Cardiac fibroblast (primary cell): ENCODE data around the gene NEK6.

Experiments used
- DNase-seq, 2 donors: peaks; one replicate each; pipeline versions ENCODE4 v3.0.0 to v3.0.0-alpha.2; 2010; ENCODE audit warnings: low read depth in 2 of 2
- H3K4me3 ChIP-seq, 2 donors: replicated peaks in 1 of 2; 1 replicate in 1 of 2; 2 replicates in 1 of 2; pipeline ENCODE4 v1.5.1; 2011; ENCODE audit warnings: low read depth in 2 of 2, low read length in 2 of 2, mild to moderate bottlenecking in 2 of 2, moderate library complexity in 1 of 2
- TF ChIP-seq, protein P1 (sequence below): IDR thresholded peaks from one replicate; pipeline ENCODE4 v1.5.1; 2011; ENCODE audit warnings: low read depth, mild to moderate bottlenecking, low read length, inconsistent platforms

NEK6 gene

DNA sequence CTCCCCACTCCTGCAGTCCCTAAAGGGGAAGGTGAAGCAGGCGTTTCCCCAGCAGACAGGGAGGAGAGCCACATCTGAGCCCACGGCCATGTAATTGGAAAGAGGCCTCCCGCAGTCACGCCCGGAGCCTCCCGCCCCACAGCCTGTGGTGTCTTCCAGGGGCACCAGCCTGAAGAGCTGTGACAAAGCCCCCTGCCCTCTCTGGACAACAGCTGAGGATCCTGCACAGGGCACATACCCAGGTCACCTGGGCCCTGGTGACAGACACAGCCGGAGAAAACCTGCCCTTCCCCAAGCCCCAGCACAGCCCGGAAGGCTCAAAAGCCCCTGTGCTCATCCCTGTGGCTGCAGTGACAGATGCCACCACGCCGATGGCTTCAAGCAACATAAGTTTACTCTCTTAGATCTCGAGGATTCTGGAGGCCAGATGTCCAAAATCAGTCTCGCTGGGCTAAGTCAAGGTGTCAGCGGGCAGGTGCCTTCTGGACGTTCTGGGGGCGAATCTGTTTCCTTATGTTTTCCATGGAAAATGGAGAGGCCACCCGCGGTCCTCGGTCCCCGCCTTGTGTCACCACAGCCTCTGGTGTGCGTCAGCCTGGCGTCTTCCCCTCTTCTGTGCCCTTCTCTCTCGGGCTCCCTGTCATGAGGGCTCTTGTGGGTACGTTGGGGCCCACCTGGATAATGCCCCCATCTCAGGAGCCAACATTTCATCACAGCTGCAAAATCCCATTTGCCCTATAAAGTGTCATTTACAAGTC, 86.0 kb downstream of the NEK6 start:
- no peak for DNase-seq
- H3K4me3 ChIP-seq, result no peak overlapping the region
- TF ChIP-seq, protein P1, sequence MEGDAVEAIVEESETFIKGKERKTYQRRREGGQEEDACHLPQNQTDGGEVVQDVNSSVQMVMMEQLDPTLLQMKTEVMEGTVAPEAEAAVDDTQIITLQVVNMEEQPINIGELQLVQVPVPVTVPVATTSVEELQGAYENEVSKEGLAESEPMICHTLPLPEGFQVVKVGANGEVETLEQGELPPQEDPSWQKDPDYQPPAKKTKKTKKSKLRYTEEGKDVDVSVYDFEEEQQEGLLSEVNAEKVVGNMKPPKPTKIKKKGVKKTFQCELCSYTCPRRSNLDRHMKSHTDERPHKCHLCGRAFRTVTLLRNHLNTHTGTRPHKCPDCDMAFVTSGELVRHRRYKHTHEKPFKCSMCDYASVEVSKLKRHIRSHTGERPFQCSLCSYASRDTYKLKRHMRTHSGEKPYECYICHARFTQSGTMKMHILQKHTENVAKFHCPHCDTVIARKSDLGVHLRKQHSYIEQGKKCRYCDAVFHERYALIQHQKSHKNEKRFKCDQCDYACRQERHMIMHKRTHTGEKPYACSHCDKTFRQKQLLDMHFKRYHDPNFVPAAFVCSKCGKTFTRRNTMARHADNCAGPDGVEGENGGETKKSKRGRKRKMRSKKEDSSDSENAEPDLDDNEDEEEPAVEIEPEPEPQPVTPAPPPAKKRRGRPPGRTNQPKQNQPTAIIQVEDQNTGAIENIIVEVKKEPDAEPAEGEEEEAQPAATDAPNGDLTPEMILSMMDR, result no peak

DNA sequence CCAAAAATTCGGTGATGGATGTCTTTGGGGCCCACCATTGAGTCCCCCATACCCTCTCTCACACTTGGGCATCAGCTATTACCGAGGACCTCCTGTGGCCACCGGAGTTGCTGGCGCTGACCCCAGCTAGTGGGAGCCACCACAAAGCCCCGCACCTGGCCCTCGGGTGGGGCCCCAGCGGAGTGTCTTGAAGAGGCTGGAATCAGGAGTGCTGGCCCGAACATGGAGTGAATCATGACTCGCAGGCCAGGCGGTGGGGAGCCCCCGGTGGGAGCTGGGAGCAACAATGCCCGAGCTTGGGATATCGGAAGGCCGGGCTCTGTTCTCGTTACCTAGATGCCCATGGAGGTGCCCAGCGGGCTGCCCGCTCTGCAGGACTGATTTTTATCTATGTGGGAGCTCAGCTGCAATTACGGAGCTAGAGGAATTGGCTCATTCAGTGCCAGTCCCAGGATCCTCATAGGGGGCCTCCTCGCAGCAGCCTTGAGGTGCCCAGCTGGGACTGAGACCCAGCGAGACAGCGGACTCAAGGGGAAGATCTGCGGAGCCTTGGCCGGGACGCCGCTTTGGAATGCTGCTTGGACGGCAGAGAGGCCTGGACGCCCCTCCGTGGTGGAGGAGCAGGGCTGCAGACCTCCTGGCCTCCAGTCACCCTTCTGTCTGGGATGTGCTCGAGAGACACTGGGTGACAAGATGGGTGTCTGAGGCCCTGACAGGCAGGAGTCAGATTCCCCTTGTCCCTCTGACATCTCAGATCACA, 86.7 kb downstream of the NEK6 start:
- TF ChIP-seq, protein P1, result no peak
- H3K4me3 ChIP-seq, result no peak overlapping the region
- DNase-seq, result no peak

DNA sequence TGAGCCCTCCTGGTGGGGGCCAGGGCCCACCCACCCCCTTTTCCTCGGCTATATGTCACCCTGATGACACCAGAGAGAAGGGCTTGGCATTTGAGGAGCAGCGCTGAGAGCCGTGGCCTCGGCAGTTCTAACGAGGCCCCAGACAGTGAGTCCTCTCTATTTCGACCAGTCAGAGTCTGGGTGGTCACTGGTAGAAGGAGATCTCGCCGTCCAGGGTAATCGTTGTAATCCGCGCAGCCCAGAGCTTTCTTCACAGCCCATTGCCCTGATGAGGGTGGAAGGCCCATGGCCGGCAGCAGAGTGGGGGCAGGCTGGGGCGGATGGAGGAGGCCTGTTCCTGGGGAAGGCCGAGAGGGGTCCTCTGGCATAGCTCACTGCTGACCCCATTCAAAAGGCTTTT, 87.3 kb downstream of the NEK6 start:
- TF ChIP-seq, protein P1, result no peak
- DNase-seq, result no peak
- no peak overlapping the region for H3K4me3 ChIP-seq

DNA sequence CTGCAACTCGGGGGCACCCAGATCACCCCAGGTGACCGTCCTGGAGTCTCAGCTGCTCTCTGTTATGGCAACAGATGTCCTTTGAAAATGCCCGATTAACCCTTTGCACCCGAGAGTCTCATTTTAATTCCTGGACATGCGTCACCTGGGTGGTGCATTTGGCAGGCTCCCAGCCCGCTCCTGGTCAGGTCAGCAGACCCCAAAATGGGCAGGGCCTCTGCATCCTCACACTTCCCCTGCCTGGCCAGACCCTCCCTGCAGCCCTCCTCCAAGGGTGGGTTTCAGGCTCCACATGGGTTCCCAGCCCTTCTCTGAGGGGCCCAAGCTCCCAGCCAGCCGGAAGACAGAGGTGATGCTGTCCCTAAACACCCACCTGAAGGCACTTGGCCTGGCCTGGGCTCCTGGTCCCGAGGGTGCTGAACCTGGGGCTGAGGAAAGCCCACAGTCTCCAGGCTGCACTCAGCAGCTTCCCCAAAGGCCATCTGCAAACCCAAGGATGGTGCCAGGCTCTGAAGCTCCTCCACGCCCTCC, 88.1 kb downstream of the NEK6 start:
- DNase-seq, result no peak

DNA sequence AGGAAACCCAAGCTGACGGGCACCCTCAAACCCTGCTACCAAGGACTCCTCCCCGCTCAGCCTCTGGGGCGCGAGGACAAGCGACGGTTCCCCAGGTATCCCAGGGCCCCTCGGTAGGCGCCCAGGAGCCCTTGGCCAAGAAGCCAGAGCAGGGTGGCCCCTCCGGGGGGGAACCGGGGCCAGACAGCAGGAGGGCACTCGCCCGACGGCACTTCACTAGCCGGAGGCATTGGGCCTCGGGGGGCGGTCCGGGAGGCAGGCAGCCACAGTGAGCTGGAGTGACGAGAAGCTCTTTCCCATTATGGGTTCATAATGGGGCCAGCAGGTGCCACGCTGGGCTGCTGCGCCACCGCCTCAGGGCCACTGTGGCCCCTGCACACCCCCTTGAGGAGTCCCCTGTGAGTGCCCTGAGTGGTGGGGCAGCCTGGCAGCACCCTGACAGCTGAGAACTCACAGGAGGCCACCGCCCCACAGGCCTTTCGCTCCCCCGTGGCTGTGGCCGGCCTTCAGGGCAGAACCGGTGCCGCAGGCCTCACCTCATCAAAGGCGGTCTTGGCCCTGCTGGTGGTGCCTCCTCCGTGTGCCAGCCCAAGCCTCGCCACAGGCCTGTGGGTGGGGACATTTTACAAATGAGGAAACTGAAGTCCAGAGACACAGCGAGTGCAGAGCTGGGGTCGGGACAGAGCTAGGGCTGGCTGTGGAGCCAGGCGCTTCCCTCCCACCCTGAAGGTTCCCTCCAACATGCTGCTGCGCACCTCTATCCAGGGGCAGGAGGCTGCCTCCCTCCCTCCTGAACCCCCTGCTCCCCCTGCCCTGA, 88.8 kb downstream of the NEK6 start:
- no peak overlapping the region for H3K4me3 ChIP-seq
- TF ChIP-seq, protein P1, result no peak
- DNase-seq, result no peak

More for the DNA sequence above, 88.1 kb downstream of the NEK6 start:
- TF ChIP-seq, protein P1, result no peak
- no peak overlapping the region for H3K4me3 ChIP-seq

DNA sequence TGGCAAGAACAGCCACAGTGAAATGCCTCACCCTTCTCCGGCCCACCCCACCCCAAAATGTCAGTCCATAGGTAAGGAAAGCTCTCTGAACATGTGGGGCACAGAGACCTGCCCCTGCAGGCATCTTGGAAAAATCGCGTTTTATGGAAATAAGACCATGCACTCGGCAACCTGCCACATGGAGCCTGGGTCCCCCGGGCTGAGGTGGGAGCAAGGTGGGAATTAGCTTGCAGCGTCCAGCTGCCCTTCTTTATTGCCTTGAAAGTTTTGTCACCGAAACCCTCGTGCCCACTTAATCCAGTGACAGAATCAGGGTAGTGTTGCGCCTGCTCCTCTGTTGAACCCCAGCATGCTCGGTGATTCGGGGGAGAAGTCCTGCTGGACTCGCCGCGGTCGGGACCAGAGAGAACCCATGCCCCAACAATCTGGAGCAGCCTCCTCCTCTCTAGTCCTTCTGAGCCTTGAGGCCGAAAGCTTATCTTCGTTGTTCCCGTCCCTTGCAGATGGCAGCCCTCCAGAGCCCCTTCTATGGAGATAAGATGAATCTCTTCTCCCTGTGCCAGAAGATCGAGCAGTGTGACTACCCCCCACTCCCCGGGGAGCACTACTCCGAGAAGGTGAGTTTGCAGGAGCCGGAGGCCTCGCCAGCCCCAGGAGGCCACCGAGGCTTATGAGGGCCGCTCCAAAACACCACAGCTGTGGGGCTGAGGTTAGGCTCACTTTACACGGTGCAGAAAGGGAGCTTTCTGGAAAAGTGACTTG, 89.6 kb downstream of the NEK6 start:
- no peak overlapping the region for H3K4me3 ChIP-seq
- TF ChIP-seq, protein P1, result no peak
- DNase-seq, result no peak
